GM12878 (cell line): ENCODE data around the gene FAM117B. TPM values are rescaled to one million over a fixed set of nuclear protein-coding genes. Genes with fewer than 3 reads are reported as not detected.

Source experiments
- ATAC-seq: fragments of 200-7000 bp; cut with Tn5 transposase; 3 replicates; pipeline ENCODE4 v1.9.1; 2020; ENCODE audit warnings: mild to moderate bottlenecking, moderate library complexity
- BruUV-seq: library from RNA; stranded (reverse); fragments of 400-500 nt; replicated peaks from 2 replicates; lab custom pipeline; 2021; lab: Mats Ljungman, UMichigan
- CTCF ChIA-PET: fragments of 300-600 bp; sonication (Branson Sonifier 250); formaldehyde crosslinking; extraction: SDS; loops from one replicate; lab custom pipeline; 2021; ENCODE audit warnings: inconsistent platforms; lab: Yijun Ruan, JAX
- POLR2A ChIA-PET: fragments of 350-600 bp; formaldehyde crosslinking; extraction: SDS; loops from one replicate; lab custom pipeline; 2021; ENCODE audit warnings: inconsistent platforms; lab: Charles Lee
- RAD21 ChIA-PET: fragments of 300-600 bp; sonication (Branson Sonifier 250); formaldehyde crosslinking; loops from one replicate; lab custom pipeline; 2023; ENCODE audit warnings: antibody characterized with exemption; ENCODE audit not compliant: unreplicated experiment; lab: Charles Lee
- SMC1A ChIA-PET: fragments of 300-600 bp; sonication (Branson Sonifier 250); formaldehyde crosslinking; loops from one replicate; lab custom pipeline; 2023; ENCODE audit not compliant: unreplicated experiment, uncharacterized antibody; lab: Charles Lee
- DNase-seq: peaks from one replicate; pipeline ENCODE4 v3.0.0-alpha.2; 2011; ENCODE audit warnings: low read depth, low spot score
- FAIRE-seq: peaks from 3 replicates; lab custom pipeline; 2011; peaks lifted over from hg19 to GRCh38; lab: Jason Lieb, UNC
- H2AFZ ChIP-seq: 2 replicates; pipeline ENCODE4 v1.6.0; 2011; ENCODE audit warnings: low read depth, low read length, control low read depth; ENCODE audit not compliant: control insufficient read depth
- H3K27ac ChIP-seq: 2 replicates; pipeline ENCODE4 v1.5.1; 2011; ENCODE audit warnings: control low read depth; ENCODE audit not compliant: control insufficient read depth, insufficient read depth
- H3K27me3 ChIP-seq, 2 experiments: replicated peaks in 1 of 2; 2 replicates each; pipeline versions ENCODE4 v1.6.0 to v1.6.1; 2011; ENCODE audit warnings: low read length in 1 of 2; ENCODE audit not compliant: control insufficient read depth in 2 of 2, insufficient read depth in 2 of 2
- H3K36me3 ChIP-seq, 2 experiments: 2 replicates each; pipeline ENCODE4 v1.5.1; 2011; ENCODE audit warnings: low read length in 1 of 2; ENCODE audit not compliant: control insufficient read depth in 2 of 2, insufficient read depth in 2 of 2
- H3K4me1 ChIP-seq: 2 replicates; pipeline ENCODE4 v1.6.1; 2011; ENCODE audit warnings: mild to moderate bottlenecking, low read length, moderate library complexity, mixed read lengths; ENCODE audit not compliant: control insufficient read depth, insufficient read depth
- H3K4me2 ChIP-seq: 2 replicates; pipeline ENCODE4 v1.6.0; 2011; ENCODE audit warnings: control low read depth; ENCODE audit not compliant: control insufficient read depth, insufficient read depth
- H3K4me3 ChIP-seq: fragments of 200-600 bp; sonication (generic); 2 replicates; pipeline ENCODE4 v1.5.1; 2016
- H3K79me2 ChIP-seq: 2 replicates; pipeline ENCODE4 v1.6.0; 2011; ENCODE audit warnings: low read length; ENCODE audit not compliant: control insufficient read depth, insufficient read depth
- H3K9ac ChIP-seq: 2 replicates; pipeline ENCODE4 v1.8.0; 2011; ENCODE audit warnings: low read length, control low read depth, mixed read lengths; ENCODE audit not compliant: control insufficient read depth, insufficient read depth
- H3K9me3 ChIP-seq: replicated peaks from 3 replicates; pipeline ENCODE4 v1.5.1; 2011; ENCODE audit warnings: mild to moderate bottlenecking, low read length; ENCODE audit not compliant: control insufficient read depth, insufficient read depth
- H4K20me1 ChIP-seq: 2 replicates; pipeline ENCODE4 v1.6.0; 2011; ENCODE audit not compliant: control insufficient read depth, insufficient read depth
- ASH2L ChIP-seq: fragments of 300-600, 200-600 bp; sonication (generic); IDR thresholded peaks from 2 replicates; pipeline ENCODE4 v1.6.1; 2017; ENCODE audit warnings: low read depth, mild to moderate bottlenecking, borderline replicate concordance
- BACH1 ChIP-seq: fragments of 450-650 bp; IDR thresholded peaks from 2 replicates; pipeline ENCODE4 v1.6.1; 2017; ENCODE audit warnings: mild to moderate bottlenecking, borderline replicate concordance
- CBX5 ChIP-seq: sonication (generic); IDR thresholded peaks from 2 replicates; pipeline ENCODE4 v1.6.1; 2016; ENCODE audit warnings: low read depth, moderate library complexity, mild to moderate bottlenecking, inconsistent platforms
- CHD4 ChIP-seq: fragments of 200-600 bp; sonication (generic); IDR thresholded peaks from 2 replicates; pipeline ENCODE4 v1.6.1; 2016; ENCODE audit warnings: mild to moderate bottlenecking
- CREB1 ChIP-seq: IDR thresholded peaks from 2 replicates; pipeline ENCODE4 v1.6.1; 2012; ENCODE audit warnings: low read depth, mild to moderate bottlenecking, inconsistent platforms
- EP300 ChIP-seq, 2 experiments: fragments of 150-350 bp in 1 of 2; IDR thresholded peaks; 2 replicates each; pipeline ENCODE4 v1.6.1; 2011 to 2012; ENCODE audit warnings: low read depth in 2 of 2, low read length in 2 of 2, borderline replicate concordance in 1 of 2, improper control_type of control experiment in 1 of 2, inconsistent platforms in 1 of 2; ENCODE audit not compliant: control insufficient read depth in 1 of 2
- IKZF1 ChIP-seq: fragments of 450-650 bp; conservative IDR thresholded peaks from 2 replicates; pipeline ENCODE4 v1.6.1; 2017; ENCODE audit warnings: antibody characterized with exemption, mild to moderate bottlenecking
- LARP7 ChIP-seq: fragments of 450-650 bp; IDR thresholded peaks from 2 replicates; pipeline ENCODE4 v1.6.1; 2017; ENCODE audit warnings: mild to moderate bottlenecking
- MEF2B ChIP-seq: fragments of 450-650 bp; IDR thresholded peaks from 2 replicates; pipeline ENCODE4 v1.6.1; 2018; ENCODE audit warnings: mild to moderate bottlenecking, moderate library complexity; ENCODE audit not compliant: partially characterized antibody, poor library complexity, severe bottlenecking
- RELA ChIP-seq: fragments of 450-650 bp; IDR thresholded peaks from 2 replicates; pipeline ENCODE4 v1.8.0; 2014; ENCODE audit warnings: borderline replicate concordance; ENCODE audit not compliant: partially characterized antibody
- SUPT20H ChIP-seq: IDR thresholded peaks from 2 replicates; pipeline ENCODE4 v1.6.1; 2011; ENCODE audit warnings: low read depth, mild to moderate bottlenecking, low read length, moderate library complexity, borderline replicate concordance; ENCODE audit not compliant: control insufficient read depth
- ZNF384 ChIP-seq: IDR thresholded peaks from 2 replicates; pipeline ENCODE4 v1.6.1; 2012; ENCODE audit warnings: low read depth, mild to moderate bottlenecking, low read length, improper control_type of control experiment, borderline replicate concordance
- WGBS: methylation state at CpG from one replicate; pipeline ENCODE4 v1.1.6; 2016; ENCODE audit warnings: low lambda C conversion rate; ENCODE audit not compliant: insufficient replicate concordance, insufficient coverage; ENCODE audit errors: missing lambda C conversion rate; 5-methylcytosine and 5-hydroxymethylcytosine counted together
- in situ Hi-C: fragments of 300-500 bp; cut with MboI; formaldehyde crosslinking; loops from 9 replicates; pipeline ENCODE4 v1.14.3; 2018; ENCODE audit warnings: mixed read lengths
- intact Hi-C: fragments of 100-400 bp; cut with micrococcal nuclease; formaldehyde crosslinking; loops from one replicate; pipeline ENCODE4 v1.14.2; 2022; ENCODE audit not compliant: unreplicated experiment
- polyA plus RNA-seq, 11 experiments: library from polyadenylated mRNA; depleted of rRNA in 4 of 11; unstranded in 6 of 11; stranded (reverse) in 5 of 11; fragments of >200 nt; fragmentation: Nextera tagmentation in 4 of 11; fragmentation: Illumina TruSeq in 1 of 11; extraction: Ambion mirVana in 4 of 11; extraction: Trizol in 1 of 11; gene quantifications; 1 replicate in 1 of 11; 2 replicates in 10 of 11; pipeline versions ENCODE4 v1.2.1 to v1.2.3, GENCODE V29; 2011 to 2016; ENCODE audit warnings: inconsistent platforms in 2 of 11, missing spikeins in 2 of 11, low read depth in 1 of 11
- total RNA-seq, 4 experiments: library from RNA; depleted of rRNA in 3 of 4; stranded (reverse); fragments of >200 nt in 3 of 4; fragmentation: Illumina TruSeq in 1 of 4; extraction: Trizol in 1 of 4; gene quantifications; 2 replicates each; pipeline versions ENCODE4 v1.2.1 to v1.2.3, GENCODE V29; 2013 to 2021
- TF ChIP-seq, protein P1 (sequence below): IDR thresholded peaks from 2 replicates; pipeline ENCODE4 v1.6.1; 2012; ENCODE audit warnings: low read depth, low read length, improper control_type of control experiment

Gene FAM117B
- total and polyA plus RNA-seq, 10 of the 15 experiments (the other 5 are each of a cell fraction or from before 2014, with no cell fraction given), result 1.6 to 7.6 (median 4.2) TPM

DNA sequence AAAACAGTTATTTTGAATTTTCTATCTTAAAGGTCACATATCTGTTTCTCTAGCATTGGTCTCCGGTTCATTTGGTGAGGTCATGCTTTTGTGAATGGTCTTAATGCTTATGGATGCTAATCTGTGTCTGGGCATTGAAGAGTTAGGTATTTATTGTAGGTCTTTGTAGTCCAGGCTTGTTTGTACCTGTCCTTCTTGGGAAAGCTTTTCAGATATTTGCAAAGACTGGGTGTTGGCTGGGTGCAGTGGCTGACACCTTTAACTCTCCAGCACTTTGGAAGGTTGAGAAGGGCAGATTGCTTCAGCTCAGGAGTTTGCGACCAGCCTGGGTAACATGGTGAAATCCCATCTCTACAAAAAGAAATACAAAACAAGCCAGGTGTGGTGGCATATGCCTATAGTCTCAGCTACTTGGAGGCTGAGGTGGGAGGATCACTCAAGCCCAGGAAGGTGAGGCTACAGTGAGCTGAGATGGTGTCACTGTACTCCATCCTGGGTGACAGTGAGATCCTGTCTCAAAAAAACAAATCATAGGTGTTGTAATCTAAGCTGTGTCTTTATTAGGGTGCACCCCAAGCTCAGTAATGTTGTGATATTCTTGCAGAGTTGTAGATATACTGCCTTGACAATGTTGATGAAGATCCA is 82.3 kb downstream of the FAM117B start:
- DNase-seq (no peak), ATAC-seq (no peak), FAIRE-seq (no peak)
- CTCF ChIA-PET, result interaction anchor here (1.8 to 4.0 kb wide), 2 partner anchors 17 to 128 kb away, joined by 6 to 20 read pairs; no protein-coding TSS in a partner anchor
- WGBS, result 92% methylated on average over 2 of the region's 2 CpGs
- H3K36me3 ChIP-seq, result no peaks in the 10 kb centered on the region
- RAD21 ChIA-PET, result interaction anchor here (1.8 to 1.9 kb wide), 2 partner anchors 50 to 128 kb away, joined by 4 to 8 read pairs; no protein-coding TSS in a partner anchor
- intact Hi-C loops (no loop called here), in situ Hi-C loops (no loop called here)
- no peaks in the 10 kb centered on the region for H4K20me1 ChIP-seq
- TF ChIP-seq MEF2B, result no peak
- TF ChIP-seq EP300 (IDR thresholded peaks at IDR 0.05; ENCODE audit: borderline replicate concordance in 1 of 2, control insufficient read depth in 1 of 2, low read depth in 2 of 2, low read length in 2 of 2), result no peak
- TF ChIP-seq BACH1, result no peak
- TF ChIP-seq SUPT20H, result no peak
- TF ChIP-seq, protein P1, sequence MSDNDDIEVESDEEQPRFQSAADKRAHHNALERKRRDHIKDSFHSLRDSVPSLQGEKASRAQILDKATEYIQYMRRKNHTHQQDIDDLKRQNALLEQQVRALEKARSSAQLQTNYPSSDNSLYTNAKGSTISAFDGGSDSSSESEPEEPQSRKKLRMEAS, result no peak
- TF ChIP-seq IKZF1, result no peak
- TF ChIP-seq CHD4, result no peak
- TF ChIP-seq ZNF384, result no peak
- TF ChIP-seq RELA, result no peak
- TF ChIP-seq CBX5, result no peak
- no peak for TF ChIP-seq LARP7
- no peak for TF ChIP-seq ASH2L
- TF ChIP-seq CREB1, result no peak
- POLR2A ChIA-PET, result no interaction called here
- SMC1A ChIA-PET, result interaction anchor here (0.7 to 2.5 kb wide), 6 partner anchors 17 to 128 kb away, joined by 3 to 10 read pairs (median 4); no protein-coding TSS in a partner anchor
- H3K9ac ChIP-seq, result no peak overlapping the region
- H3K4me3 ChIP-seq, result no peak overlapping the region
- H3K27me3 ChIP-seq, result no peaks in the 10 kb centered on the region
- H3K79me2 ChIP-seq, result no peaks in the 10 kb centered on the region
- H3K4me1 ChIP-seq, result no peaks in the 10 kb centered on the region
- H3K9me3 ChIP-seq, result peaks cover 2% of the 10 kb centered on the region; the same call in 1 of the 3 replicates
- no peak overlapping the region for H3K27ac ChIP-seq
- BruUV-seq, result no TSS peak
- no peak overlapping the region for H2AFZ ChIP-seq
- H3K4me2 ChIP-seq, result no peak overlapping the region
